Activated CD4-positive, alpha-beta T cell treated with anti-CD3 and anti-CD28 coated beads, Interleukin-2, amount 50 U/mL, for 4 hours (primary cell): ENCODE results near the gene RALGDS.
"Not testable (repeated sequence)": the region's sequence is repeated elsewhere in the genome, so short reads cannot be mapped to it uniquely, and the experiment has no call there.

Experiments used
- DNase-seq, 2 experiments: peaks; one replicate each; pipeline ENCODE4 v3.0.0-alpha.2; 2020

The RALGDS gene

DNA sequence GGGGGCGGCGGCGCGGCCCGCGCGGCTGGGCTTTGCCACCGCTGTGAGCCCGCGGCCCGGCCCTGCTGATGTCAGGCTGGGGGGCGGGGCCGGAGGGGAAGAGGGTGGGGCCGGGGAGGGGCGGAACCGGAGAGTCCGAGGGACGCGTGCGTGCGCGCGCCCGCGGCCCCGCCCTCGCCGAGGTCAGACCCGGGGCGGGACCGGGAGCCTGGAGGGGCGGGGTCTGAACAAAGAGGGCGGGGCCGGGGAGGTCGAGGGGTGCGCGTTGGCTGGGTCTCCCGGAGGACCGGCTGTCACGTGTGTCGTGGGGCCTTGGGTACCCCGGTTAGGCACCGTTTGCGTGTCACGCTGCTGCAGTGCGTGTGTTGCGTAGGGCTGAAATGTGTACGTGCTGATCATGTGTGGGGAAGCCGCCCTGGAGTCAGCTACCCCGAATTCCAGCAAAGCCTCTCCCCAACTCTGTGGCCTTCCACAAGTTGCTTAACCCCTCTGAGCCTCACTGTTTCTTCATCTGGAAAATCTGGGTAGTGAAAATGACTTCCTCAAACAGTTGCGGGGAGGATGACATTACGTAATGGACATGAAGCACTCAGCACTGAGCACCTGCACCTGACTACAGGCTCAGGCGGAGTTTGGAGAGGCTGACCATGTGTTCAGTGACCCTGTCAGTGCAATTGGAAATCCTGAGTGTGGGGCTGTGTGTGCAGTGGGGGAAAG is at the start of gene RALGDS:
RALGDS (minus strand) TSS at position 43 of the 717 bp plus-strand sequence. CDS start 86 bp downstream, outside the sequence.
- DNase-seq: peak; percentile 85 to 87

DNA sequence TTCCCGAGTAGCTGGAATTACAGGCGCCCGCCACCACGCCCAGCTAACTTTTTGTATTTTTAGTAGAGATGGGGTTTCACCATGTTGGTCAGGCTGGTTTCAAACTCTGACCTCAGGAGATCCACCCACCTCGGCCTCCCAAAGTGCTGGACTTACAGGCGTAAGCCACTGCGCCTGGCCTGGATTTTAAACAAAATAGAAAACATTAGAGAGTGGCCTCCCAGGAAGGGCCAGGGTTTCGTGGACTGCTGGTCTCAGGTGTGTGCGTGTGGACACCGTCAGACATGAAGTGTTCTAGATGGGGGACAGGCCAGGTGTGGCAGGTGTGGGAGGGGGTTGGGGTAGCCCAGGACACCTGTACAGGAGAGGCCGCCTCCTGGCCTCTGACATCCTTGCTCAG is 49.7 kb upstream of the RALGDS start:
- no peak for DNase-seq

DNA sequence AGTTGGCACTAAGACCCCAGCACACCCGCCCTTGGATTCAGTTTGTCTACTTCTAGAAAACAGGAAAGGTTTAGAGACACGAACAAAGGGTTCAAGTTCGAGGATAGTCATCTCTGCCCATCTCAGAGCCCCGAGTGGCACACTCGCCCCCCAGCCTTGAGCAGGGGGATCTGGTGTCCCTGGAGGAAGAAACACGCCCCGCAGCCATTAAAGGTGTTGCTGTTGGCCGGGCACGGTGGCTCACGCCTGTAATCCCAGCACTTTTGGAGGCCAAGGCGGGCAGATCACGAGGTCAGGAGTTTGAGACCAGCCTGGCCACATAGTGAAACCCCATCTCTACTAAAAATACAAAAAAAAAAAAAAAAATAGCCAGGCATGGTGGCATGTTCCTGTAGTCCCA is 48.6 kb upstream of the RALGDS start:
- not testable (repeated sequence) for DNase-seq

DNA sequence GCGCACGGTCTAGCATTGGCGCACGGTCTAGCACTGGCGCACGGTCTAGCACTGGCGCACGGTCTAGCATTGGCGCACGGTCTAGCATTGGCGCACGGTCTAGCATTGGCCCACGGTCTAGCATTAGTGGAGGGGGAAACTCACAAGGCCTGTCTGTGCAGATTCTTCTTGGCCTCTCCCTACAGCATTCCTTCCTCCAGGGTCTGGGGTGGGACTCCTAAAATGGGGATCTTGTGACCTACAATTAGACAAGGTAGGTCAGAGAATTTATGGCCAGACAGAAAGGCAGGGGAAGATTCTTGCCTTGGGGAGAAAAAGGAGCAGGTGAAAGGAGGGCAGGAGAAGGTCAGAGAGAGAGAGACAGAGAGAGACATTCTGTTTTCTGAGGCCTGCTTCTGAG is 48.1 kb upstream of the RALGDS start:
- no peak for DNase-seq

DNA sequence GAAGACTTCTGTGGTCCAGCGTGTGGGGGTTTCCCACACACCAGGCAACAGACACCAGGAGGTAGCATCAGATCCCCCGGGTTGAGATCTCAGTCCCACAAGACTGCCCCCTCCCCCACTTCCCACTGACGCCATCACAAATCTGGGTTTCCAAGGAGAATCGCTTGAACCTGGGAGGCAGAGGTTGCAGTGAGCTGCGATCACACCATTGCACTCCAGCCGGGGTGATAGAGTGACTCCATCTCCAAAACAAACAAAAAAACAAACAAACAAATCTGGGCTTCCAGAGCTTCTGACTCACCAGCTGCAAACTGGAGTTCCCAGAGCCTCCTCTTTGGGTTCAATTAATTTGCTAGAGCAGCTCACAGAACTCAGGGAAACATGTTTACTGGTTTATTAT is 47.4 kb upstream of the RALGDS start:
- DNase-seq: no peak

DNA sequence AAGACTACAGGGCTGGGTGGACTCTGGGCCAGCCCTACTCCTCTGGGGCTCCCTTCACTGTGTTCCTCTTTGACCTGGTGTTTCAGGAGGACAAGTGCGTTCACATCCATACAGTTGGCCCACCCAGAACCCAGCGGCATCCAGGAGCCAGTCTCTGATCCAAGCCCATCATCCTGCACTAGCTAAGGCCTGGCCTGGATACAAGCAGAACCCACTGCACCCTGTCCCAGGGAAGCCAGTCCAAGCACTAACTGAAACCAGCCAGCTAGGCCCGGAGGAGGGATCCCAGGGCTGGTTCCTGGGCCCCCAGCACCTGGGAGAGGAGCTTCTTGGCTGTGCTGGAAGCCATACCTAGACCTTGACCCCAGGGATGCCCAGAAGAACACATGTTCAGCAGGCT is 46.7 kb upstream of the RALGDS start:
- no peak for DNase-seq

DNA sequence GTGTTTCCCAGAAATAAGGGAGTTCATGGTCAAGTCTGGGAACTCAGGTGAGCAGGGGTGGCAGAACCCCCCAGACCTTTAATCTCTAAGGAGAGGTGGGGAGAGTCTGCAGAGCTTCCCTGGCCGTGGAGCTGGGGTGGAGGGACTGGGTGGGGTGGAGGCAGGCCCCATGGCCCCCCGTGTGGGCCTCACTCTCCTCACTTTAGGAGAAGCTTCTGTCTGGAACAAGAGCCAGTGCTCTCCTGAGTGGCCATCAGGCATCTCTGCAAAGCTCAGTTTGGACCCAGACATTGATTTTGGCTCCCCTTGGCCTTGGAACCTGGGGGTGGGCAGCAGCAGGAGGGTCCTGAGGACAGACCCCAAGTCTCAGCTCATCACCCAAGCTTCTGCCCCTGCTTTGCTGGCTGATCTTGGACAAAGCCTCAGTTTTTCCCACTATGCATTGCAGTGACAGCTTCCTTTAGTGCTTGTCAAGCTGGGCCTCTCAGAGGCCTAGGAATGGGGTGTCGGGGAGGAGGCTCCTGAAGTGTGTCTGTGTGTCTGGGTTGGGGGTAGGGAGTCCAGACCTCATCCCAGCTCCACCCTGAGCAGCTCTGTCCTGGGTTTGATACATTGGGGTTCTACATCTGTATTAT is 46.2 kb upstream of the RALGDS start:
- no peak for DNase-seq

DNA sequence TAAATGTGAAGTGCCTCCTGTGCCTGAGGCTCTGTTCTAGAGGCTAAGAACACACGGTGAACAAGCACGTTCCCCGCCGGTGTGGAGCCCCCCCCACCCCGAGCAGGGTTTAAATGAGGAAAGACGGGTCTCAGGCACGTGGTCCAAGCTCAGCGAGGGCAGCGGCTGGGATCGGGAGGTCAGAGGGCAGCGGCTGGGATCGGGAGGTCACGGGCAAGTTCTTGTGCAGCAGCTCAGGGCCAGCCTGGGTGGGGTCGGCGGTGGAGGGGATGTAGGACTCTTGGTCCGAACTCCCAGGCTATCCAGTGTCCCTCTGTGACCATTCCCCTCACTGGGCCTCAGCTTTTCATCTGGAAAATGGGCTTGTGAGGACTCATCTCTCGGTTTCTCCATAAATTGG is 45.4 kb upstream of the RALGDS start:
- DNase-seq: no peak

DNA sequence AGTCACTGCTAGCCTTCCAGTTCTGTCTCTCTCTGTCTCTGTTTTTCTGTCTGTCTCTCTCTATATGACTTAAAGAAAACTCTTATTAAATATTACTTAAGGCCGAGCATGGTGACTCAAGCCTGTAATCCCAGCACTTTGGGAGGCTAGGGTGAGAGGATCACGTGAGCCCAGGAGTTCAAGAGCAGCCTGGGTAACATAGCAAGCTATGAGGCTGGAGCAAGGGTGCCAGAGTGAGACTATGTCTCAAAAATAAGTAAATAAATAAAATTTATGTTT is 44.4 kb upstream of the RALGDS start:
- DNase-seq: no peak

DNA sequence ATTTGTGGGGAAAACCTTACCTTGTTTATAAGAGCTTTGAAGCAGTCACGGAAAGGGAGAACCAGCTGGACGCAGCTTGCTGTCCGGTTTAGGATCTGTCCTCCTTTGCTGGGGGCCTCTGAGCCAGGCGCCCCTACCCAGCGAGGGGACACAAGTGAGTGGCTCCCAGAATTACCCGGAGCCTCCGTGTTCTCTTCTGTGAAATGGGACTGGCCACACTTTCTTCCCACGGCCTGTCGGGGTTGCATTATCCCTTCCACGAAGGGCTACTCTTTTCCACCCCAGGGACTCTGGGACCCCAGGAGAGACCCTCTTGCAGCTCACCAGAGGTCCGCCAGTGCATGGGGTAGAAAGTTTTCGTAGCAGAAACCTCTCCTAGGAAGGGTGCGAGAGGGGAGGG is 43.2 kb upstream of the RALGDS start:
- DNase-seq: no peak

DNA sequence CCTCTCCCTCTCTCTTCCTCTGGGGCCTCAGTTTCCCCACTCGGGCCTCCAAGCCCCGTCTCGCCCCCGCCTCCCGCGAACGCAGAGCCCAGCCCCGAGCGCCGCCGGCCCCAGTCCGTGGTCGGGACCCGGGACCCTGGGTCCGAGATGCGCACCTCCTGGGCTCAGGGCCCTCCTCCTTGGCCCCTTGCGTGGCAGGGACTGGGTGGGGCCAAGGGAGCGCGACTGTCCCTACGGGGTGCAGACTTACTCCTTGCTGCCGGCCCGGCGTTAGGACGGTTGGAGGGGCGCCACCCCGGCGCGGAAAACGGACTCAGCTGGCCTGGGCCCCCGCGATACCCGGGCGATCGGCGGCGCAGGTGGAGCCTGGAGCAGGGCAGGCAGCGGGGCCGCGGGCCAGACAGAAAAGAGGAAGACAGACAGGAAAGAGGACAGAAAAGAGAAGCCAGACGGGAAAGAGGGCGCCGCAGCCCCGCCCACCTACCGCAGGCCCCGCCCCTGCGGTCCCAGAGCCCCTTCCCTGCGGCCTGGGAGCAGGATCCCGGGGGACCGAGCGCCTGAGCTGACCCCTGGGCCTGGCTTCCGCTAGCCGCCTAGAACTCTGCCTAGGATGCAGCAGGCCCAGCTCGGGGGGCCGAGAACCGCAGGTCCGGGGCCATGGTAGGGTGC is 42.6 kb upstream of the RALGDS start, which contains the start of gene GBGT1:
GBGT1 (minus strand) TSS at position 411 of the 669 bp plus-strand sequence. CDS start 1,502 bp downstream, outside the sequence.
- peak in 1 of 2 experiments; percentile 17 for DNase-seq

DNA sequence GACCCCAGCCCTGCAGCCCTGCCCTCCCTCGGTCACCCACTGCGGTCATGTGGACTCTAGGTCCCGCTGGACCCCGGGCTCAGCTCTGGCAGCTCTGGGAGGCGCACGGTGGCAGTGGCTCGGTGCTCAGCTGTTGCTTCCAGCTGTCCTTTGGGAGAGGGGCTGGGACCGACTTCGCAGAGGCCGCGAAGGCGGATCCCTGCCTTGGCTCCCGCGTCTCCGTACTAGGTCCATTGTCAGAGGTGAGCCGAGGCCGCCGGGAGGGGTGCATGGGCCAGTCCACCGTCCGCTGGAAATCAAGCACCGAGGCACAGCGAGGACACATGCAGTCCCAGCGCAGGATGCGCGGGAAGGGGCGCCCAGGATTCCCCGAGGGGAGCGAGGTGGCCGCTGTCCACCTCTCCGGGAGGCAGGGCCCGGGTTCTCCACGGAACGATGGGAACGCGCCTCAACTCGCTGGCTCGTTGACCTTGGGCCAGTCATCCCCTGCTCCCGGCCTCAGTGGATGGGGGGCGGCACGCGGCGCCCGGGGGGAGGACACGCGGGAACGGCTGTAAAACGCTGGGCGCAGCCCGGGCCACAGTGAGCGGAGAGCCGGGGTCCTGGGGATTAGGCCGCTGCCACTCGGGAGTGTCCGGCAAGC is 41.9 kb upstream of the RALGDS start:
- DNase-seq: no peak

DNA sequence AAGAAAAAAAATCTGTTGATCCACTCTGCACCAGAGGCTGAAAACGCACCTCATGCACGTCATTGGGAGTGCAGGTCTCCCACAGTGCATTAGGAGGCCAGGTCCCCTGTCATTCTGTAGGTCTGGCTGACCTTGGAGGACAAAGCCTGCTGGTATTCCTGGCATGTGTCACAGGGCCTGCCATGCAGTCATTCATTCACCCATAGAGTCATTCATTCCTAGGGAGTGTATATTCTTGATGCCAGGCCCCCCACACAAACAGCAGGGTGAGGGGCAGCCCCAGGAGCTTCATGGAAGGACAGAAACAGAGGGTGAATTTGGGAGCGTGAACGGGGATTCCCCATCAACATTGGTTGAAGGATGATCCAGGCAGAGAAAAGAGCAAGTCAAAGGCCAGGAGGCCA is 40.5 kb upstream of the RALGDS start:
- DNase-seq: no peak

DNA sequence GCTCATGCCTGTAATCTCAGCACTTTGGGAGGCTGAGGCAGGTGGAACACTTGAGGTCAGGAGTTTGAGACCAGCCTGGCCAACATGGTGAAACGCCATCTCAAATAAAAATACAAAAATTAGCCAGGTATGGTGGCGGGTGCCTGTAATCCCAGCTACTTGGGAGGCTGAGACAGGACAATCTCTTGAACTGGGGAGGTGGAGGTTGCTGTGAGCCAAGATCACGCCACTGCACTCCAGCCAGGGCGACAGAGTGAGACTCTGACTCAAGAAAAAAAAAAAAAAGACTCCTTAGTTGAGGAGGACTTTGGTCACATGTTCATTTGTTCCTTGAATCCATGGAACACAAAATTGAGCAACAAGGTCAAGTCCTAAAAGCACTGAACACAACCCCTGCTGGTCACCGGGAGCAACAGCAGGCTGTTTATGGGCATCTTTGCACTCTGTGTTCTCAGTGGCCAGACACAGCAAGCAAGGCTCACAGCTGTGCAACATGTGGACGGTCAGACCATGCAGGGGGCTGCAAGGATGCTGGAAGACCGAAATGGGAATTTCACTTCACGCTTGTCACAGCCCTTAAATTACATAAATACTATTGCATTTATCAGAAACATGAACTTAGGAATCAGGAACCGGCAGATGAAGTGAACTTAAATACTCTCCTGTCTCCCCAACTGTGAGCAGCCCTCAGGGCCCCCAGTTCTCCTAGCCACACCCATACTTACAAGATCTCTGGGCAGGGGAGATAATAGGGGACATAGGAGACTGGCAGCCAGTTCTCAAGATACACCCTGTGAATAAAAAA is 39.9 kb upstream of the RALGDS start:
- DNase-seq: peak; percentile 27 to 37

DNA sequence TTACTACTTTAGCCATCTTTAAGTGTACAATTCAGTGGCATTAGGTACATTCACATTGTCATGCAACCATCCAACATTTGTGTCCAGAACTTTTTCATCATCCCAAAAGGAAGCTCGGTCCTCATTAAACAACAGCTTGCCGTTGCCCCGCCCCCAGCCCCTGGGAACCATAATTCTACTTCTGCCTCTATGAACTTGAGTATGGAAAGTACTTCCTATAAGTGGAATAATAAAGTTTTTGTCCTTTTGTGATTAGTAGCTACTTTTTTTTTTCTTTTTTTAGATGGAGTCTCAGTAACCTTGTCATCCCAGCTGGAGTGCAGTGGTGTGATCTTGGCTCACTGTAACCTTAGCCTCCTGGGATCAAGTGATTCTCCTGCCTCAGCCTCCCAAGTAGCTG is 37.7 kb upstream of the RALGDS start:
- DNase-seq: no peak

DNA sequence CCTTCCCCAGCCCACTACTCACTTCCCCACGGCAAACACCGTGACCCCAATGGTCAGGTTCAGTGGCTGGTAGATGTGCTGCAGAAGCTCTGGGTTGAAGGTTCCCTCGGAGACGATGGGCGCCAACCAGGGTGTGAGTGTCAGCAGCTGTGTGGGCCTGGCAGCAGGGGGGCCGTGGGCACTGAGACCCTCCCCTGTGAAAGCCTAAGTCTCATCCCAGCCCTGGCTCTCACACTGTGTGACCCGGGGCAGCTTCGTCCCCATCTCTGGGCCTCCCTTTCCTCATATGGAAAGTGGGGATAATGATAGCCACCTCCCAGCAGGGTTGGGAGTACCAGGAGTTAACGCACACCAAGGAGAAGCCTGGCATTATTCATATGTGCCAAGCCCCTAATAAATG is 34.1 kb upstream of the RALGDS start:
- DNase-seq: no peak

DNA sequence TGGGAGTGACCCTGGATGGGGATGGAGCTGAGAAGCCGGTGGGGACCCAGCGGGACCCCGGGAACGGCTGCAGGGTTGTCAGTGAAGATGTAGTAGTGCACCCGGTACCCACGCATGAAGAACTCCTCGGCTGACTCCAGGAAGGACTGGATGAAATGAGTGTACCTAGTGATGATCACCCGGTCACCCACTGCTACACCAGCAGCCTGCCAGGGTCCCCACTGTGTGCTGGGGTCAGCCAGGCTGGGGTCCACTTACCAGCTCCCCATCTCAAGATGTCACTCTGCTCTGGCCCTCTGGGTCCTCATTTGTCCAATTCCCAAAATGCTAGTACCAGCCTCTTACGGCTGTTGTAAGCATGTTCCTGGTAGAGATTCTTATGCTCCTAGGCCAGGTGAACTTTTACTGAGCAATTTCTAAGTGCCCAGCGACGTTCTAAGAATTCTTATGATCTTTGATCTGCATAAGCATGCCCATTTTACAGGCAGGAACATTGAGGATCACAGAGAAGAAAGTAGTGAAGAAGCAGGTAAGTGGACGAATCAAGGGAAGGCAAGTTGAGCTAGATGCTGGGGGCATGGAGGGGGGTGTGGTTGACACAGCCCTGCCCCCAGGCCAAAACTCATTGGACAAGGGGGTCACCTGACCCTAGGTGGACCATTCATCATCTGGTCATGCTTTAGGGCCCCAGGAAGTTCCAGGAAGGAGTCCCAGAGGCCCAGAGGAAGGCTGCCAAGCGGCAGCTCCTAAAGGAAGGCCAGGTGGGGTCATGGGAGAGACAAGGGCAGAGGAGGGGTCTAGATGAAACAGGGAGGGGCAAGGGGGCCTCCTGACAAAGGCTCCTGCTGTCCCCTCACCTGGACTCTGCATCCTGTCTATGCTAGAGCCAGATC is 33.3 kb upstream of the RALGDS start:
- DNase-seq: no peak

DNA sequence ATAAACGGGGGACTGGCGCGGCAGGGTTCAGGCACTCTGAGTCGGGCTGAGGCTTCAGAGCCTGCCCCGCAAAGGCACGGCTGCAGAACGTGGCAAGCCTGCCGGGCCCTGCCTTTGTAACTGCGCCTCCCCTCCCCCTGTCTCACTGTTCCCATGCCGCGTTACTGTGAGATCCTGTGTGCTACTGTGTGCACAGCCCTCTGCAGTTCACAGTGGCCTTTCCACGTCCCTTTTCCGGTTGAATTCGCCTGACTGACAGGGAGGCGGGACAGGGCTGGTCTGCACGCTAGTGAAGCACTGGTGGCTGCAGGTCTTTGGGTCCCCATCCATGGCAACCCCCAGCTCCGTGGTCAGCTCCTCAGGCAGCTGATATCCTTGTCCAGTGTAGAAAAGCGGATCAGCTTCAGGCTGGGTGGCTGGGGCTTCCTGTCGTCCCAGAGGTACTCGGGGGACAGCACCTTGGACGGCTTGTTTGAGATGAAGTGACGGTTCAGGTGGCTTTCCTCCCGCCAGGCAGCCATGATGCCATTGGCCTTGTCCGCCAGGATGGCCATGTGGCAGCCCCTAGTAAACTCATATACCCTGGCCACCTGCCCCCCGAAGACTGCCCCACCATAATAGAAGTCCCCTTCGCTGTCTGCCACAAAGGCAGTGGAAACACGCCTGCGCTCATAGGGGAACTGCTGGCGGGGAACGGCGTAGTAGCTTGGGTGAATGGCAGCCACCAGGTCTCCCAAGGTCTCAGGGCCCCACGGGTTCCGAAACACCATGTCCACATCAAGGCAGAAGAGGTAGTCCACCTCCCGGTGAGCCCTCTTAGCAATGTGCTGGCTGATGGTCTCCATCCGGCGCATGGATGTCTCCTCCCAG is 32.4 kb upstream of the RALGDS start:
- no peak for DNase-seq

DNA sequence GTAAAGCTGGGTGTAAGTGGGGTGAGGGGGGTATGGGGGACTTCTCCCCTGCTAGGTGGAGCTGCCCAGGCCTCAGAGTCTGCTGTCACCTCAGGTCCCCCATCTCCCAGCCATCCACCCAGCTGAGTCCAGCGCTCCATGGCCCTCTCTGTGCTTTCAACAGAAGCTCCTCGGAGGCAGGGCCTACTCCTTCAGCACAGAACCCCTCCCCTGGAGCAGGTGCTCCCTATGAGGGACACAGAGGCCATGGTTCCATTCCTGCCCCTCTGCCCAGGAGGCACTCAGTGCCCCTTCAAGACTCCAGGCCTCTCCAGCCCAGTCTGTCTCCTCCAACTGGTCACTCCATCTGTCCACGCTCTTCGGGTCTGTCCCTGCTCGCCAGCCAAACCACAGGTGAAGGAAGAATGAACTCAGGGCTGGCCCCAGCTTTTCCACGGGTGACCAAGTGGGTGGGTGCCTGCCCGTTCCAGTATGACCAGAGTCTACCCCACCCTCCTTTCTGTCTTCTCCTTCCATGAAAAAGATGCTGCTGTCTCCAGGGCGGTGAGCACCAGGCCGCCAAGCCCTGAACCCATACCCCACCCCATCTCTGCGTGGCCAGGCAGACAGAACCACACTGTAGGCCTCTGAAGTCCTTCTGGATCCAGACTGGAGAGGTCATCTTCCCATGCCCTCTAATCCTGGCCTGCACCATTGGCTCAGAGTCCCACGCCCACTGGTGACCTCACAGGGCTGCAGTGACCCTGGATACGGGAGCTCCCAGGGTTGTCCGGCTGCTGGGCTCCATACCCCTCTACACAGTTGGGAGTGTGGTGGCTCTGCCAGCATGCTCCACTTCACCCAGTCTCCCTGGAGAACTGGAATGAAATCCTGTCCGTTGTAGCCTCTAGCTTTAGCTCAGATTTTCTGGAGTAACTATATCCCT is 30.8 kb upstream of the RALGDS start:
- DNase-seq: no peak

DNA sequence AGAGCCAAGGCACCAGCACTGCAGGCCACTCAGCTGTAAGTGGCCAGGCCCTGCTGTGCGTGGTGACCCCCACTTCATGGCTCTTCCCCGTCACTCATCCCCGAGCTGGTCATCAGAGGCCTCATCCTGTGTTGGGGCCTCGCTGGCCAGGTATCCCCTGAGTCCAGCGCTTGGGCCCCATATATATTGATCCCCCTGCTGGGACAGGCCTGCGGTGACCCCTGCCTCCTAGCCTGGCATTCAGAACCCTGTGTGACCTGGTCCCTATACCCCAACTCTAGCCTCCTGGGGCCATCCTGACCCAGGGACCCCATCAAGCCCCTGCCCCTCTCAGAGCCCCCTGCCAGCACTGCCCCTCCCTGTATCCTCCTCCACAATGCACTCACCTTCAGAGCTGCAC is 30.0 kb upstream of the RALGDS start:
- no peak for DNase-seq
